ENCODE results near the gene RNF5. TPM values are rescaled to one million over a fixed set of nuclear protein-coding genes. Genes with fewer than 3 reads are reported as not detected.

Gene RNF5
- total and polyA plus RNA-seq, 10 of the 15 experiments (the other 5 are each of a cell fraction or from before 2014, with no cell fraction given) = 31.4 to 114 (median 62.8) TPM

DNA sequence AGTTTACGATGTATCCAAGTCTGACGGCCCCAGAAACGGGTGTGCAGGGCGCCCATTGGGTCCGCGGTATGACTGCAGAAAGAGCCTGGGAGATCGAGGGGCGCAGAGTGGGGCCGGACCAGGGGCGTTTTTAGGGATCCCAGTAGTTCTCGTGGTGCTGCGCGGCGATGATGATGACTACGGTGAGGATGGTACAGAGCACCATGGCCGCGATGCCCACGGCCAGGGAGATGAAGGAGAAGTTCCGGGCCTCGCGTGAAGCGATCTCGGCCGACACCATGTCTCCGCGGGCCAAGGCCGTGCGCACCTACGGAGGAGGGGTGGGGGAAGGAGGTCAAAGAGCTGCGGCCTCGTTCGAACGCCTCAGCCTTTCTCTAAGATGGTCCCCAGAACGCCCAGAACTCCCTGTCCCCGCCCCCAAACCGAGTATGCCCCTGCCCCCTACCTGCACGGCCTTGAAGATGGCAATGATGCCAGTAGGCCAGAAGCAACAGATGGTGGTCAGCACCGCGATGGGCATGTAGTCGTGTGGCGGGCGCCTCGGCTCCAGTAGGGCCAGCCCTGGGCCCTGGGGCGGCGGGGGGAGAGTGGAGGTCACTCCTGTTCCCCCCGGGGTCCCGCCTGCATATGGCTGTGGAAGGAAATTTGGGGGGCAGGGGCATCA, 29.0 kb upstream of the RNF5 start:
- FAIRE-seq (no peak), ATAC-seq (no peak), DNase-seq (ENCODE audit: low read depth, low spot score) (no peak)
- Histone ChIP-seq H3K9ac (ENCODE audit: control insufficient read depth, insufficient read depth, low read length) (no peak overlapping the region), H3K79me2 (ENCODE audit: control insufficient read depth, insufficient read depth, low read length) (no peaks in the 10 kb centered on the region), H2AFZ (ENCODE audit: control insufficient read depth, low read depth, low read length) (no peak overlapping the region), H3K4me1 (ENCODE audit: control insufficient read depth, insufficient read depth, low read length) (no peaks in the 10 kb centered on the region; the same call in 1 of the 2 replicates), H3K27me3 (replicated peaks in 1 of 2; ENCODE audit: control insufficient read depth in 2 of 2, insufficient read depth in 2 of 2, low read length in 1 of 2) (peaks cover 9 to 12% of the 10 kb centered on the region in 2 experiments), H3K9me3 (replicated peaks; ENCODE audit: control insufficient read depth, insufficient read depth, low read length) (no peaks in the 10 kb centered on the region; the same call in 2 of the 3 replicates), H3K4me3 (no peak overlapping the region), H3K36me3 (ENCODE audit: control insufficient read depth in 2 of 2, insufficient read depth in 2 of 2, low read length in 1 of 2) (no peaks in the 10 kb centered on the region), H3K4me2 (ENCODE audit: control insufficient read depth, insufficient read depth) (peak overlapping the region; percentile 13; the same call in 1 of the 2 replicates), H3K27ac (ENCODE audit: control insufficient read depth, insufficient read depth) (no peak overlapping the region), H4K20me1 (ENCODE audit: control insufficient read depth, insufficient read depth) (no peaks in the 10 kb centered on the region)
- WGBS (ENCODE audit: insufficient coverage, insufficient replicate concordance, low lambda C conversion rate, missing lambda C conversion rate) = 47% methylated on average over 47 of the region's 47 CpGs
- ChIA-PET RAD21 (ENCODE audit: unreplicated experiment) (no interaction called here), POLR2A (no interaction called here), SMC1A (ENCODE audit: uncharacterized antibody, unreplicated experiment) (no interaction called here), CTCF (no interaction called here)
- in situ Hi-C loops (cut with MboI) = no loop called here
- TF ChIP-seq, protein P1, sequence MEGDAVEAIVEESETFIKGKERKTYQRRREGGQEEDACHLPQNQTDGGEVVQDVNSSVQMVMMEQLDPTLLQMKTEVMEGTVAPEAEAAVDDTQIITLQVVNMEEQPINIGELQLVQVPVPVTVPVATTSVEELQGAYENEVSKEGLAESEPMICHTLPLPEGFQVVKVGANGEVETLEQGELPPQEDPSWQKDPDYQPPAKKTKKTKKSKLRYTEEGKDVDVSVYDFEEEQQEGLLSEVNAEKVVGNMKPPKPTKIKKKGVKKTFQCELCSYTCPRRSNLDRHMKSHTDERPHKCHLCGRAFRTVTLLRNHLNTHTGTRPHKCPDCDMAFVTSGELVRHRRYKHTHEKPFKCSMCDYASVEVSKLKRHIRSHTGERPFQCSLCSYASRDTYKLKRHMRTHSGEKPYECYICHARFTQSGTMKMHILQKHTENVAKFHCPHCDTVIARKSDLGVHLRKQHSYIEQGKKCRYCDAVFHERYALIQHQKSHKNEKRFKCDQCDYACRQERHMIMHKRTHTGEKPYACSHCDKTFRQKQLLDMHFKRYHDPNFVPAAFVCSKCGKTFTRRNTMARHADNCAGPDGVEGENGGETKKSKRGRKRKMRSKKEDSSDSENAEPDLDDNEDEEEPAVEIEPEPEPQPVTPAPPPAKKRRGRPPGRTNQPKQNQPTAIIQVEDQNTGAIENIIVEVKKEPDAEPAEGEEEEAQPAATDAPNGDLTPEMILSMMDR (IDR thresholded peaks at IDR 0.05 in 2 of 3, conservative IDR thresholded peaks at IDR 0.05 in 1 of 3; ENCODE audit: control insufficient read depth in 2 of 3, extremely low read depth in 1 of 3, insufficient read depth in 1 of 3, low read depth in 3 of 3, low read length in 3 of 3) = 0 out of 6 replicates have a peak, but pooled peaks of 1 of the 3 experiments have one; percentile 1
- TF ChIP-seq PML (IDR thresholded peaks at IDR 0.05; ENCODE audit: low read length) = no peak
- no TSS peak for BruUV-seq (replicated peaks)
- intact Hi-C loops (cut with micrococcal nuclease; ENCODE audit: unreplicated experiment) = no loop called here

Data from GM12878 (cell line).